ENCODE data around the gene WDFY4.

GRCh38 chr10:48978318-48978717 lies 293.6 kb downstream of the WDFY4 start:
- TF ChIP-seq KDM5A (IDR thresholded peaks at IDR 0.05) (no peak), BCL3 (IDR thresholded peaks at IDR 0.05) (no peak), POLR2A (IDR thresholded peaks at IDR 0.05; ENCODE audit: low read length) (no peak), CTCF (IDR thresholded peaks at IDR 0.05) (no peak), KDM1A (IDR thresholded peaks at IDR 0.05; ENCODE audit: low read depth) (no peak), RARB (CRISPR knock-in tag; IDR thresholded peaks at IDR 0.05) (no peak), REST (IDR thresholded peaks at IDR 0.05) (no peak)
